HCT116 (cell line): ENCODE data around the gene FOSB. TPM values are rescaled to one million over a fixed set of nuclear protein-coding genes. Genes with fewer than 3 reads are reported as not detected.

Source experiments
- ATAC-seq: fragments of 200-7000 bp; cut with Tn5 transposase; 2 replicates; pipeline ENCODE4 v1.9.1; 2020; ENCODE audit warnings: mild to moderate bottlenecking, moderate library complexity
- BruUV-seq: library from RNA; stranded (reverse); fragments of 400-500 nt; replicated peaks from 2 replicates; lab custom pipeline; 2021; lab: Mats Ljungman, UMichigan
- CTCF ChIA-PET: fragments of 300-600 bp; sonication (Branson Sonifier 250); formaldehyde crosslinking; loops from one replicate; lab custom pipeline; 2021; ENCODE audit warnings: antibody characterized with exemption; lab: Charles Lee
- POLR2A ChIA-PET: fragments of 300-600, 350-600 bp; sonication (Branson Sonifier 250); formaldehyde crosslinking; loops from one replicate; lab custom pipeline; 2021; ENCODE audit warnings: antibody characterized with exemption; lab: Charles Lee
- RAD21 ChIA-PET, 2 experiments: fragments of 300-600 bp; sonication (Branson Sonifier 250); formaldehyde crosslinking; loops; one replicate each; lab custom pipeline; 2023; ENCODE audit warnings: low total read pairs in 2 of 2; ENCODE audit not compliant: uncharacterized antibody in 2 of 2, unreplicated experiment in 2 of 2, low non-redundant PET in 1 of 2; lab: Charles Lee
- DNase-seq: peaks from one replicate; pipeline ENCODE4 v3.0.0-alpha.2; 2010; ENCODE audit warnings: low read depth, low spot score
- H2AFZ ChIP-seq: fragments of 200-600 bp; shearing (Covaris generic), sonication (generic); 2 replicates; pipeline ENCODE4 v1.6.1; 2017; ENCODE audit warnings: low read depth, mixed run types, mixed read lengths, antibody characterized with exemption, low read length; ENCODE audit not compliant: poor library complexity, severe bottlenecking
- H3K27ac ChIP-seq: 2 replicates; pipeline ENCODE4 v1.5.1; 2012; ENCODE audit warnings: low read depth, low read length
- H3K27me3 ChIP-seq: fragments of 200-600 bp; sonication (generic); 2 replicates; pipeline ENCODE4 v1.6.1; 2016; ENCODE audit warnings: mixed run types, low read length, mixed read lengths; ENCODE audit not compliant: insufficient read depth
- H3K36me3 ChIP-seq, 2 experiments: fragments of 200-500 bp in 1 of 2; fragments of 200-600 bp in 1 of 2; sonication (Bioruptor generic) in 1 of 2; sonication (generic) in 1 of 2; 2 replicates each; pipeline versions ENCODE4 v1.5.1 to v1.6.1; 2014 to 2016; ENCODE audit warnings: low read length in 2 of 2, inconsistent platforms in 1 of 2, mixed read lengths in 1 of 2, mixed run types in 1 of 2; ENCODE audit not compliant: insufficient read depth in 2 of 2, control insufficient read depth in 1 of 2
- H3K4me1 ChIP-seq, 2 experiments: fragments of 200-600 bp in 1 of 2; sonication (generic) in 1 of 2; 2 replicates each; pipeline versions ENCODE4 v1.5.1 to v1.6.1; 2012 to 2017; ENCODE audit warnings: low read length in 2 of 2, inconsistent platforms in 1 of 2, mild to moderate bottlenecking in 1 of 2, mixed read lengths in 1 of 2, mixed run types in 1 of 2, moderate library complexity in 1 of 2; ENCODE audit not compliant: insufficient read depth in 2 of 2, control insufficient read depth in 1 of 2
- H3K4me2 ChIP-seq: fragments of 200-600 bp; sonication (generic); 2 replicates; pipeline ENCODE4 v1.6.1; 2017; ENCODE audit warnings: mixed run types, low read length, mixed read lengths
- H3K4me3 ChIP-seq, 2 experiments: fragments of 200-600 bp in 1 of 2; sonication (generic) in 1 of 2; replicated peaks in 1 of 2; 2 replicates each; pipeline ENCODE4 v1.5.1; 2011 to 2016; ENCODE audit warnings: low read length in 2 of 2, control low read depth in 1 of 2, low read depth in 1 of 2, mild to moderate bottlenecking in 1 of 2, mixed read lengths in 1 of 2, mixed run types in 1 of 2
- H3K79me2 ChIP-seq: fragments of 200-600 bp; sonication (generic); 2 replicates; pipeline ENCODE4 v1.6.1; 2017; ENCODE audit warnings: mild to moderate bottlenecking, mixed run types, low read length, moderate library complexity, mixed read lengths; ENCODE audit not compliant: insufficient read depth
- H3K9ac ChIP-seq: fragments of 200-600 bp; sonication (generic); 2 replicates; pipeline ENCODE4 v1.6.1; 2016; ENCODE audit warnings: low read length, mixed read lengths
- H3K9me2 ChIP-seq: fragments of 200-600 bp; sonication (generic), shearing (Covaris generic); 2 replicates; pipeline ENCODE4 v1.6.1; 2017; ENCODE audit warnings: mixed run types, mild to moderate bottlenecking, moderate library complexity; ENCODE audit not compliant: insufficient read depth
- H3K9me3 ChIP-seq, 2 experiments: fragments of 200-500 bp in 1 of 2; fragments of 200-600 bp in 1 of 2; sonication (Bioruptor generic) in 1 of 2; sonication (generic) in 1 of 2; 2 replicates each; pipeline ENCODE4 v1.6.1; 2014 to 2017; ENCODE audit warnings: low read length in 2 of 2, mixed read lengths in 2 of 2, inconsistent platforms in 1 of 2, low read depth in 1 of 2, mild to moderate bottlenecking in 1 of 2, mixed run types in 1 of 2, moderate library complexity in 1 of 2; ENCODE audit not compliant: control insufficient read depth in 1 of 2, insufficient read depth in 1 of 2
- H4K20me1 ChIP-seq: fragments of 200-600 bp; sonication (generic), shearing (Covaris generic); 2 replicates; pipeline ENCODE4 v1.6.1; 2017; ENCODE audit warnings: mixed run types, mild to moderate bottlenecking, moderate library complexity; ENCODE audit not compliant: insufficient read depth
- CBX3 ChIP-seq: IDR thresholded peaks from 2 replicates; pipeline ENCODE4 v1.6.1; 2012; ENCODE audit warnings: low read depth
- CTCF ChIP-seq, 3 experiments: fragments of 200-600 bp in 1 of 3; sonication (generic) in 1 of 3; IDR thresholded peaks in 2 of 3; conservative IDR thresholded peaks in 1 of 3; 2 replicates each; pipeline ENCODE4 v1.5.1; 2012 to 2017; ENCODE audit warnings: low read depth in 2 of 3, low read length in 2 of 3, antibody characterized with exemption in 1 of 3, borderline replicate concordance in 1 of 3, control low read depth in 1 of 3, mild to moderate bottlenecking in 1 of 3, mixed read lengths in 1 of 3, mixed run types in 1 of 3, moderate library complexity in 1 of 3; ENCODE audit not compliant: insufficient read depth in 1 of 3
- EZH2 ChIP-seq: fragments of 200-600 bp; sonication (generic); IDR thresholded peaks from 2 replicates; pipeline ENCODE4 v1.6.1; 2017; ENCODE audit warnings: antibody characterized with exemption, mixed run types
- EZH2phosphoT487 ChIP-seq: fragments of 200-600 bp; IDR thresholded peaks from 2 replicates; pipeline ENCODE4 v1.6.1; 2018; ENCODE audit warnings: antibody characterized with exemption, borderline replicate concordance
- JUND ChIP-seq: IDR thresholded peaks from 2 replicates; pipeline ENCODE4 v1.6.1; 2012
- MAX ChIP-seq: IDR thresholded peaks from 2 replicates; pipeline ENCODE4 v1.6.1; 2012
- POLR2A ChIP-seq: IDR thresholded peaks from 2 replicates; pipeline ENCODE4 v1.7.0; 2011; ENCODE audit warnings: borderline replicate concordance; ENCODE audit not compliant: insufficient read depth, insufficient read length; ENCODE audit errors: extremely low read depth
- POLR2AphosphoS5 ChIP-seq: IDR thresholded peaks from 2 replicates; pipeline ENCODE4 v1.6.1; 2011; ENCODE audit warnings: mild to moderate bottlenecking, low read depth, low read length, moderate library complexity
- RAD21 ChIP-seq: IDR thresholded peaks from 2 replicates; pipeline ENCODE4 v1.6.1; 2012; ENCODE audit warnings: low read depth, mild to moderate bottlenecking
- REST ChIP-seq: IDR thresholded peaks from 2 replicates; pipeline ENCODE4 v1.6.1; 2012; ENCODE audit warnings: low read depth
- SIN3A ChIP-seq: IDR thresholded peaks from 2 replicates; pipeline ENCODE4 v1.6.1; 2012; ENCODE audit warnings: low read depth
- SP1 ChIP-seq: IDR thresholded peaks from 2 replicates; pipeline ENCODE4 v1.6.1; 2012; ENCODE audit warnings: low read depth
- SRF ChIP-seq: IDR thresholded peaks from 2 replicates; pipeline ENCODE4 v1.6.1; 2012; ENCODE audit warnings: low read depth
- TCF7L2 ChIP-seq: IDR thresholded peaks from 2 replicates; pipeline ENCODE4 v1.7.0; 2011; ENCODE audit warnings: borderline replicate concordance, inconsistent platforms; ENCODE audit not compliant: insufficient read depth, insufficient read length; ENCODE audit errors: extremely low read depth
- YY1 ChIP-seq: IDR thresholded peaks from 2 replicates; pipeline ENCODE4 v1.6.1; 2011; ENCODE audit warnings: low read length, low read depth, moderate library complexity, mild to moderate bottlenecking; ENCODE audit not compliant: insufficient replicate concordance; ENCODE audit errors: extremely low read depth
- ZBTB33 ChIP-seq: IDR thresholded peaks from 2 replicates; pipeline ENCODE4 v1.6.1; 2011; ENCODE audit warnings: mild to moderate bottlenecking, low read length, moderate library complexity; ENCODE audit not compliant: insufficient replicate concordance; ENCODE audit errors: extremely low read depth
- ZFX ChIP-seq: fragments of 450-650 bp; IDR thresholded peaks from 2 replicates; pipeline ENCODE4 v1.6.1; 2017
- ZNF274 ChIP-seq: fragments of 200-500 bp; sonication (Bioruptor generic); IDR thresholded peaks from 2 replicates; pipeline ENCODE4 v1.6.1; 2014; ENCODE audit warnings: mild to moderate bottlenecking, low read depth, low read length, inconsistent platforms
- intact Hi-C: fragments of 100-400 bp; cut with micrococcal nuclease; formaldehyde crosslinking; loops from 2 replicates; pipeline ENCODE4 v1.10.0; 2022
- total RNA-seq: library from RNA; stranded (reverse); gene quantifications from one replicate; pipeline ENCODE4 v1.2.1, GENCODE V29; 2021; ENCODE audit not compliant: unreplicated experiment

Gene FOSB
- total RNA-seq, 1 experiment from 2014 or later = 12.6 TPM

- peaks cover 48 to 79% of the 10 kb centered on the region in 2 experiments for H3K4me1 ChIP-seq
- no peaks in the 10 kb centered on the region for H3K36me3 ChIP-seq
- H4K20me1 ChIP-seq = no peaks in the 10 kb centered on the region
- no peak overlapping the region for H2AFZ ChIP-seq
- H3K9ac ChIP-seq = 0 out of 2 replicates have a peak overlapping the region, but pooled peaks have one; percentile 42
- peaks cover 0 to 4% of the 10 kb centered on the region in 2 experiments; a peak in 1 of 4 replicates for H3K9me3 ChIP-seq
- H3K27ac ChIP-seq = no peak overlapping the region
- CTCF ChIA-PET = interaction anchor here (1.9 kb wide), 1 partner anchor 12 kb away, joined by 7 read pairs; no protein-coding TSS in a partner anchor
- RAD21 ChIA-PET = no interaction called here
- no peaks in the 10 kb centered on the region for H3K27me3 ChIP-seq
- intact Hi-C loops = no loop called here
- no peak for TF ChIP-seq ZFX
- no peak for TF ChIP-seq REST
- TF ChIP-seq SP1 = no peak
- TF ChIP-seq POLR2AphosphoS5 = no peak
- no peak for TF ChIP-seq TCF7L2
- no peak for TF ChIP-seq ZBTB33
- no peak for TF ChIP-seq ZNF274
- TF ChIP-seq SRF = no peak
- no peak for TF ChIP-seq SIN3A
- no peak for TF ChIP-seq CTCF (IDR thresholded peaks at IDR 0.05 in 2 of 3, conservative IDR thresholded peaks at IDR 0.05 in 1 of 3; ENCODE audit: borderline replicate concordance in 1 of 3, insufficient read depth in 1 of 3, low read depth in 2 of 3, low read length in 2 of 3)
- TF ChIP-seq POLR2A = no peak
- no peak for TF ChIP-seq JUND
- no peak for TF ChIP-seq EZH2
- no peak for TF ChIP-seq YY1
- TF ChIP-seq EZH2phosphoT487 = no peak
- no peak for TF ChIP-seq CBX3
- no peak for TF ChIP-seq RAD21
- TF ChIP-seq MAX = no peak
- H3K4me3 ChIP-seq = no peak overlapping the region
- ATAC-seq (no peak), DNase-seq (no peak)
- no peaks in the 10 kb centered on the region for H3K79me2 ChIP-seq
- no TSS peak for BruUV-seq
- H3K9me2 ChIP-seq = no peaks in the 10 kb centered on the region
- POLR2A ChIA-PET = no interaction called here
- no peak overlapping the region for H3K4me2 ChIP-seq
Measured at GRCh38 chr19:45451850-45452387, 15.9 kb upstream of the FOSB start.
